GM18520 (cell line): ENCODE results near the gene EFNB2.

Experiments used
- ATAC-seq: cut with Tn5 transposase; IDR thresholded peaks from one replicate; pipeline ENCODE4 v1.9.1; 2021; ENCODE audit not compliant: unreplicated experiment

Gene EFNB2, protein sequence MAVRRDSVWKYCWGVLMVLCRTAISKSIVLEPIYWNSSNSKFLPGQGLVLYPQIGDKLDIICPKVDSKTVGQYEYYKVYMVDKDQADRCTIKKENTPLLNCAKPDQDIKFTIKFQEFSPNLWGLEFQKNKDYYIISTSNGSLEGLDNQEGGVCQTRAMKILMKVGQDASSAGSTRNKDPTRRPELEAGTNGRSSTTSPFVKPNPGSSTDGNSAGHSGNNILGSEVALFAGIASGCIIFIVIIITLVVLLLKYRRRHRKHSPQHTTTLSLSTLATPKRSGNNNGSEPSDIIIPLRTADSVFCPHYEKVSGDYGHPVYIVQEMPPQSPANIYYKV

DNA sequence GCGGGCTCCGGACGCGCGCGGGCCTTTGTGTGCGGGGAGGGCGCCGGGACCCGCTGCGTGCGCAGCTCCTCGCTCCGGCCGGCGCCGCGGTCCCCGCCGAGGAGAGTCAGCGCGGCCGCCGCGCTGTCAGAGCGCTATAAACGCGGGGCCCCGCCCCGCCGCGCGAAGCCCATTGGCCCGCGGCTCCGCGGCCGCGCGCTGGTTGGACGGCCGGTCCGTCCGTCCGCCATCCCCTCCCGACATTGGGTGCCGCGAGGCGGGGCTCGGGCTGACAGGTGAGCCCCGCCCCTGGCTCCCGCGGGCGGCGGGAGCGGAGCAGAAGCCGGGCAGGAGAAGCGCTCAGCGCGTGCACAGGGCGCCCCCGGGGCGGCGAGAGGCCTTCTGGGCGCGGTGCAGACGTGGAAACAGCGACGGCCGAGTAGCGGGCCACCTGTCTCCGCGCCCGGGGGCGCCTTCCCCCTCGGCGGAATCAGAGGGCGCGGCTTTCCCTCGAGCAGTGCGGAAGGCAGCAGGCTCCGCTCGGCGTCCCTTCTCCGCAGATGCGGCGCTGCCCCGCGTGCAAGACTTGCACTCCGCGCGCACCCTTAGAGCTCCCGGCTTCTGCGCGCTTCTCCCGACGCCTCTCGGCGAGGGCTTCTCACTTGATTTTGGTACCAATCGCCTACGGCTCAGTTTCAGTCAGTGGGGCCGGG lies at the start of gene EFNB2:
Gene EFNB2 (minus strand): TSS at position 111 of the 692 bp plus-strand sequence. CDS start 698 bp downstream, outside the sequence.
- peak; percentile 96 for ATAC-seq

DNA sequence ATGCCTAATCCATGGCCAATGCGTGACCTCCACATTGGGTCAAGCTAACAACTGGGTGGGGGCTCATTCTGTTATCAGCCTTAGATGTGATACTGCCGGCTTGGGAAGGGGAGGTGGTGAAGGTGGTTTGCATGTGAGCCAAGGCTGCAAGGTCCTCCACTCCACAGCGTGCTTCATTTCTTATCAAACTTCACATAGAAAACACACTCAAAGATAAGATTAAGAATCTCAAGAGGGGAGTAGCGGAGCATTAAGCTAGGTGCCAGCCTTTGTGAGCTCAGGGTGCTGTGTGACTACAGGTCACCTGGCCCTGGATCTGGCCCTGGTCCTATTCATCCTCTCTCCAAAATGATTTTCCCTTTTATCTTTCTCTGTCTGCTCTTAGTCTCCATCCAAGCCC lies 45.8 kb upstream of the EFNB2 start:
- no peak for ATAC-seq

DNA sequence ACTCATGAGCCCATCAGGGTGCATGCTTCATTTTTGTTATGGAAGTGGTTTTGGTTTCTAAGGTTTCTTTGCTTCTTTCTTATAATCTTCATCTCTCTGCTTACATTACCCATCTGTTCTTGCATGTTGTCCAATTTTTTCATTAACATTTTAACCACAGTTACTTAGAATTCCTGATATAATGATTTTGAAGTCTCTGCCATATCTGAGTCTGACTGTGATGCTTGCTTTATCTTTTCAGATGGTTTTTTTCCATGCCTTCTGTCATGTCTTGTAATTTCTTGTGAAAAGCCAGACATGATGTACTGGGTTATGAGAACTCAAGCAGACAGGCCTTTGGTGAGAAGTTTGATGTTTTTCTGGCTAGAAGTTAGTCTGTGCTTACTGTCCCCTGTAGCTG lies 40.4 kb upstream of the EFNB2 start:
- no peak for ATAC-seq

DNA sequence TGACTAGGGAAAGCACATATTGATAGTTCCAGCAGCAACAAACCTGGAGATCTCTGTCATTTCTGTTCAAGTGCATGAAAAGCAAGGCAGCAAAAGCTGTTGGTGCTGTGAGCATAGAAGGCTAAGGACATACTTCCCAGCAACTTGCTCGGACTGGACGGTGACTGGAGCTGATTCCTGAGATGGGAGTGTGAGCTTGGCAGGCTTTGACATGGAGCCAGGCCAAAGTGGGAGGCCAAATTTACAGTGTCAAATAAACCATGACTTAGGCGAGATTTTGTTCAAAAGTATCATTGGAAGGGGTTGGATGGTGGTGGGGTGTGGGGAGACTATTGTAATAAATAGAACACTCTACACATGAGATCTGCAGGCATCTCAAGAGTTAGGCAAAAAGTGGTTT lies 38.4 kb upstream of the EFNB2 start:
- no peak for ATAC-seq

DNA sequence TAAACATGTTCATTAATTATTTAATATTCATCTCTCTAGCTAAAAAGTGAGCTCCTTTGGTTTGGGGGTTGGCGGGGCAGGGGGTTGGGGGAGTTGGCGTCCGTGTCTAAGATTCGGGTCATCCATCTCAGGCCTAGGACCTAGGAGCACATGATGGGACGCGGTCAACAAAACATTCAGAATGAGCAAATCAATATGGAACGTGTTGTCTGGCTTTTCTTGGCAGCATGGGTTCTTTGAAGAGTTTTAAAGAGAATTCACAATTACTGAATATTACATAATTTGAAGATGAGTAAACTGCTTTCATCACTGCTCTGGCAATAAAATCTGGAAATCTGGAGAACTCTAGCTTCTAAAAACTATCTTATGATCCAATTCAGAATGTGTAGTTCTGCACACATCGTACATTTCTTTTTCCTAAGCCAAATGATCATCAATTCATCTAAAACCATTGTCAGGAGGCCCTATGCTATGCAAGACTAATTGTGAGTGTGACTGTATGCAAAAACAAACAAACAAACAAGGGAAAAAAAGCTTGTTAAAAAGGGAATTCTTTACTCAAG lies 37.9 kb upstream of the EFNB2 start:
- ATAC-seq, result no peak

DNA sequence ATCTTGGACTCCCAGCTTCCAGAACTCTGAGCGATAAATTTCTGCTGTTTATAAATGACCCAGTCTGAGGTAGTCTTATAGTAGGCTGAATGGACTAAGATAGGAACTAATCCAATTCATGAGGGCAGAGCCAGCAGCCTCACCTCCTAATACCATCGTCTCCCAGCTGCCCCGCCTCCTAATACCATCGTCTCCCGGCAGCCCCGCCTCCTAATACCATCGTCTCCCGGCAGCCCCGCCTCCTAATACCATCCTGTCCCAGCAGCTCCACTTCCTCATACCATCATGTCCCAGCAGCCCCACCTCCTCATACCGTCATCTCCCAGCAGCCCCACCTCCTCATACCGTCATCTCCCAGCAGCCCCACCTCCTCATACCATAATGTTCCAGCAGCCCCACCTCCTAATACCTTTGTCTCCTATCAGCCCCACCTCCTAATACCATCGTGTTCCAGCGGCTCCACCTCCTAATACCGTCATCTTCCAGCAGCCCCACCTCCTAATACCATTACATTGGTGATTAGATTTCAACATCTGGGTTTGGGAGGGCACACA lies 34.9 kb upstream of the EFNB2 start:
- ATAC-seq, result no peak

DNA sequence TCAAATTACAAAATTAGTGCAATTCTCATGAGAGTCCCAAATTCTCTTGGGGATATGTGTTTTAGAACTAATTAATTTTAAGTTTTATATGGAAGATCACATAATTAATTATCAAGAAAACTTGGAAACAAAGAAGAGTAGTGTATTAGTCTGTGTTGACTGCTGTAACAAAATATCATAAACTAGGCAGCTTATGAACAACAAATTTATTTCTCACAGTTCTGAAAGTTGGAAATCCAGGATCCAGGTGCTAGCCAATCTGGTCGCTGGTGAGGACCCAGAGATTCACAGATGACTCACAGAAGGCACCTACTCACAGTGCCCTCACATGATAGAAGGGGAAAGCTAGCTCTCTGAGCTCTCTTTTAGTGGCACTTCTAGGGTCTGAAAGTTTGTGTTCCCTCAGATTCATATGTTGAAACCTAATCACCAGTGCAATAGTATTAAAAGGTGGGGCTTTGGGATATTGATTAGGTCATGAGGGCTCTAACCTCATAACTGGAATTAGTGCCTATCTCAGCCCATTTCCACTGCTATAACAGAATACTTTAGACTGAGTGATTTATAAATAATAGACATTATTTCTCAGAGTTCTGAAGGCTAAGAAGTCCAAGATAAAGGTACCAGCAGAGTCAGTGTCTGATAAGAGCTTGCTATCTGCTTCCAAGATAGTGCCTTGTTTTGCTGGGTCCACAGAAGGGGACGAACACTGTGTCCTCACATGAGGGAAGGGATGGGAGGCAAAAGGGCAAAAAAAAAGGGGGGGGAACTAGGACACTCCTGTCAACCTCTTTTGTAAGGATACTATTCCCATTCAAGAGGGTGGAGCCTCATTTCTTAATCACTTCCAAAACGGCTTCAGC lies 34.0 kb upstream of the EFNB2 start:
- ATAC-seq, result no peak

DNA sequence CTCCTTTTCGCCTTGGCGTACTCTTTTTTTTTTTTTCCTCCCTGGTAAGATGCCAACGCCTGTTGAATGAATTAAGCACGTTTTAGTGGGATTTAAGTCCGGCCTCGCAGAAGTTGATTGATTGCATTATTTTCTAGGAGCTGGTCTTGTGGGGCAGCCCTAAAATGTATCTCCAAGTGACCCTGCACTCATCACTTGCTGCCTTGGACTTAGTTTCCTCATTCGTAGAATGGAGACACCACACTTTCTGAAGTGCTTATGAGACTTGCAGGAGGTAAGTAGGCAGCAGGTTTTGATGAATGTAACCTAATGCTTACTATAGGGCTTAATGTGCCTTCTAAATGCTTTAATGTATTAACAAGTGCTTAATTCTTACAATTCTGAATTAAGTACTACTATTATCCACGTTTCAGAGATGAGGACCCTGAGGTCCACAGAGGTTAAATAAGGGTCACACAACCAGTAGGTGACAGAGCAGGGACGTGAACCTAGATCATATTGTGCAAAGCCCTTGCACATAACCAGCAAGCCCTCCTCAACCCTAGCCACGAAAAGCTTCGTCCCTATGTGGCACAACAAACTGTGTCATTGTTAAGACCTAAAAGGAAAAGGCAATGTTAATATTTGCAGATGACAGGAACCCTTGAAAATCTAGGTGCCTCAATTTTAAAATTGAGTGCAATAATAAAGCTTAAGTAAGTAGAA lies 33.0 kb upstream of the EFNB2 start:
- ATAC-seq, result peak; percentile 10

DNA sequence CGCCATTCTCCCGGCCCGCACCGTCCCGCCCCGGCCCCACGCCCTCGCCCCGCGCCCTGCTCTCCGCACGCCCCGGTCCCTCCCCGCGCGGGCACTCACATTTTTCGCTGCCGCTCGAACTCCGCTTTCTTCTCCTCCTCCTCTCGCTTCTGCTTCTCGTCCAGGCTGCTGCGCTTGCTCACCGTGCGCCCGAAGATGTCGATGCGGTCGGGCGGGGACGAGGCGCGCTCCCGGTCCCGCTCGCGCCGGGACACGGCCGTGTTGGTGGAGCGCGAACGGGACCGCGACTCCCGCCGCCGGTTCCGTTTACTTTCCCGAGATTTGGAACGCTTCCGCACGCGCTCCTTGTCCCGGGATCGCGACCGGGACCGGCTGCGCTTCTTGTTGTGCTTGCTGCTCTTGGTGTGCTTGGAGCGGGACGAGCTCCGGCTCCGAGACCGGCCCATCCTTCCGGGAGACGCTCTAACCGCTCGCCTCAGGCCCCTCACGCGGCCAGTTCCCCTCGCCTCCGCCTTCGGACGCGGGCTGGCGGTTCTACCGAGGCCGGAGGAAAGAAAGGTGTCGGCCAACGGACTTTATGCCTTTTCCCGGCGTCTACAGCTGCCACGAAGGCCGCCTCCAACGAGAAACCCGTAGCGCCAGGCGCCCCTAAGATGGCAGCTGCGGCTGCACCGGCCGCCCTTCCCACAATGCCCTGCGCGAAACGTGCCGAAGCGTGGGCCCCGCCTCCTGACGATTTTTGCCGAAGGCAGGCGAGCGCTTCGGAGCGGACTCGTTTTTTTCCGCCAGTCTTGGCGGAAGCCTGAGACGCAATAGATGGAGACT lies 32.2 kb upstream of the EFNB2 start, which contains the start of gene ARGLU1:
Gene ARGLU1 (minus strand): TSS at position 664 of the 825 bp plus-strand sequence. CDS start 218 bp downstream, at position 446.
- ATAC-seq, result peak; percentile 67

DNA sequence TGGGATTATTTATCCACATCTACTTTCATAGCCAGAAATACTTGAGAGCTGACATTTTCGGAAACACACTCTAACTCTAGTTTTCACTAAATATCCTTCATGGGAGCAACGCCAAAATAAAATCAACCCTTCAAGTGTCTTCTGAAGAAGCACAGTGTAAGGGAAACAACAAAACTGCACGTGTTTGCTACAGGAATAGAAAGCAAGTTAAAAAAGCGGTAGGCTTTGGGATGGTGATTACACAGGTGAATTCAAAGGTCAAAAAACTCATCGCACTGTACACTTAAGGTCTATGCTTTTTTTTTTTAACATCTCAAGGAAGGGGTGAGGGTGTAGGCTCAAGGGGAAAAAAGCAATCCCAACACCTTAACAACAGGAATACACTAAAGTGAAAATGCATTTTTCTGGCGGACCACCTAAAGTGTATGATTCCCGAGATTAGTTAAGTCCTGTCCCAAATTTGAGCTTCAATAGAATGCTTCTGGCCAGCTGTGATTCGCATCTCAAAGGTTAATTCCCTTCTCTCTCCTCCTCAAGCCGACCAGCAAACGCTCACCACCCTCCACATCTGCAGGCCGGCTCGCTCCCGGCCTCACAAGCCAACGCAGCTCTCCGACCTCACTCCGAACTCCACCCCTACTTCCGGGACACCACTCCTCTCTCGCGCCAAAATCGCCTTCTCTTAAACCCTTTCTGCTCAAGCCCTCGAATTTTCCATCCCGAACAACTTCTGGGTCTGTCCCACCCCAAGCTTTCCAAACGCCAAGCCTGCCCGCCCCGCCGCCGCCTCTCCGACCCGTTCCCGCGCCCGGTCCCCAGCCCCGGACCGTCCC lies 31.4 kb upstream of the EFNB2 start:
- ATAC-seq, result peak; percentile 31

DNA sequence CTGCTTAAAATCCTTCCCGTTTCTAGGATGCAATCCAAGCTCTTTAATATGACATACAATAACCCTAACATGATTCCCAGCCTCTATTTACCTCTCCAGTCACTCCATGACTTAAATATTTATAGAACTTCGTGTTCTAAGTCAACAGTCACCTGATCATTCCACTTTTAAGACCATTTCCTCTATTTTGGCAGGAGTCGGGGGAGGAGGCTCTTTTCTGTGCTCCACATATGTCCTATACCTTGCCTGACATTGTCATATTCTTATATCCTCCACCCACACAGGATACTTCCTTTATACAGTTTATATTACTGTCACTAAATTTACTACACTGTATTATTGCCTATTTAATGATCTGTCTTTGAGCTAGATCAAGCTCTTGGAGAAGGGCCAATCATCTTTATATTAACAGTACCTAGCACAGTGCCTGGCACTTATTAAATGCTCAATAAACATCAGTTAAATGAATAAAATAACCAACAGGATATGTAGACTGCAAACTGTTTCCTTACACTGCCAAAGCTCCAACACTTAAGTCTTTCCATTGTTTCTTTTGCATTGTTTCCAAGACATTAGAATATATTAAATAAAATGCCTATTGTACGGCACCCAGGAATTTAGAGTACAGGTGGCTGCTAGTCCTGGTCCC lies 29.8 kb upstream of the EFNB2 start:
- no peak for ATAC-seq

DNA sequence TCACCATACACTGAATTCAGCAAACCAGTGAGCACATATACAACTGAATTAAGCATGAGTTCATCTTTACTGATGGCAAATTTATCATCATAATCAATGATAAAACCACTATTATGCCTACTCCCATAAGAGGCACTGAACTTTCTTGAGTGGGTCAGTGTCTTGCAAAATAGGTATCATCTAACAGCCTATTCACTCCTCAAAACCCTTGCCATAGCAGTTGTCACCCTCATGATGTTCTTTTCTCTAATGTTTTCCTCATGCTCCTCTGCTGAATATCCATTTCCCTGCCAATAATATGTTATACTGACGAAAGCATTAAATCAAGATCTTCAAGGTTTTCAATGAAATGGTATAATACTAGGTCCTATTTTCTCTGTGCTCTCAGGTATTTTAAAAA lies 26.8 kb upstream of the EFNB2 start:
- ATAC-seq, result no peak

DNA sequence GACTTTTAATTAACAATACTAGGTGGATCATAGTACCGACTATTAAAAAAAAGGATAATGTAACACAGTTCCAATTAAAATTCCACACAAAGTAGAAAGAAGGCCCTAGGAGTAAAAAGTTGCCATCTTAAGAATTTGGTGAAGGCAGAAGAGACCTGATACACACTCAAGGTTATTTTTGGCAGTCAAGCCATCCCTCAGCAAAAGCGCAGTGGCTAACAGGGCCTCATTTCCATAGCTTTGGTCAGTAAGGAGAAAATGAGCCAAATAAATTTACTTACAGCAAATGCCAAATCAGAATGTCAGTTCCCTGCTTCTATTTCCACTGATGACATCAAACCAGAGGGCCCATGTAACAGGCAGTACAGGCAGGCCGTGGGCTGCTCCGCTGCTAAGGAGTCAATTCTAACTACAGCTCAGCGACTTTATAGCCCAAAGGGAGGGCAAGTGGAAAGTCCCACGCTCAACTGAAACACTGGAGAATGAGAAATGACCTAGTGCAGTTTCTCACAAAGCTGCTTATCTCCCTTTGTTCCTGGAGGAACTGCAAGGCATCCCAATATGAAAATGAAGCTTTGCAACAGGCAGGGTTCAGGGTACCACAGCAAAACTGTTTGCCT lies 26.2 kb upstream of the EFNB2 start:
- ATAC-seq, result peak; percentile 83

DNA sequence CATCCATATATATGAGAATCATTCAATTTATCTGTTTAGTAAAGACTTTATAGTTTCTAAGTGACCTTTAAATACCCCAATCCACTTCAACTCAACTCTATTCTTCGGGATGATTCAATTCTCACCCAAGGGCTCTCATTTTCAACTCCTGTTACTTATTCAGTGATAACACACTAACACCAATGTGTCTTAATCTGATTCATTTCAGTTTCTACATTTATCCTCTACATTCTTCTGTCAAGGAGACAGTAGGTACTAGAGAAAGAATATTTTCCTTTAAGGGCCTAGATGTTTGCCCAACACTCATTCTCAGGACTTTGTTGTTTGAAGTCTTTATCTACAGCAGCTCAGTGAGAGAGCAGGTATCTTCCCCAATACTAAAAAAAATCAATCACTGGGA lies 25.4 kb upstream of the EFNB2 start:
- ATAC-seq, result peak; percentile 65

DNA sequence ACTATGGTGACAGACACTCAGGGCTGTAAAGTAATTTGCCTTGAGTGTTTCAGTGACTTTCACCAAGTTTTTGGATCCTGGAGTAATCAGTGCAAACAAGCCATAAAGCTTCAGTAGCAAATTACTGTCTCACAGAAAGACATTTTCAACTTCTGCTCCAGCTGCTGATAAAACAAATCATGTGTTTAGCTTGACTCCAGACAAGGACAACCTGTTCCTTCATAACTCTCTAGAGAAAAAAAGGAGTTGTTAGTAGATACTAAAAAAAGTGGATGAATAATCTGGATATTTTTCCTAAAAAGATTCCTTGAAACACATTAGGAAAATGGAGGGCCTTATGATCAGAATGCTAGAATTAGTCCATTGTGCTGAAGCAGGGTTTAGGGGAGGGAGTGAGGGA lies 23.1 kb upstream of the EFNB2 start:
- ATAC-seq, result no peak

DNA sequence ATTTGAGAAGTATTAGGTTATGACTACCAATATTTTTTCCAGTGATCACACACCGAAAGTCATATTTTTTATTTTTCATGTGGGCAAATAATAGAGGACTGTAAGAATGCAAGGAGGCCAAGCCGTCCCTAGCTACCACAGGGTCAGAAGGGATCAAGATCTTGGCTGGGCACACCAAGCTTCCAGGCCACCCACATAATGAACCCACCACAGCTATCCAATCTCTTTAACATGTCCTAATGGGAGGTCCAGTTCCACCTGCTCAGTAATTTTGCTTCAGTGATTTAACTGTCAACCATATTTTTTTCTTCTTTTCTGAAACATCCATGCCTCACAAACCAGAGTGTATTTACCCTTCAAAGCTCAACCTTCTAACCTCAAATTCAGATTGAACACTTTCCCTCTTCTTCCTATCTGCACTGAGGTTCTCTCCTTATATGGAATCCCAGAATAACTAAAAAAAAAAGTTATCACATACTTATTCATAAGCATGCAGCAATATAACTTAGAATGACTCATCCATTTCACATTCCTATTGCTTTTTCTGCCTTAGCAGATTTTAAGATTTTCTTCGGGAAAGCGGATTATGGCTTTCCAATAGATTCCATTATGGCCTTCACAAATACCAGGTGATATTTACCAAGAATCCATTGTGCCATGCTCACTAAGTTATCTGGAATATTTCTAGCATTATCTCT lies 20.3 kb upstream of the EFNB2 start:
- ATAC-seq, result no peak

DNA sequence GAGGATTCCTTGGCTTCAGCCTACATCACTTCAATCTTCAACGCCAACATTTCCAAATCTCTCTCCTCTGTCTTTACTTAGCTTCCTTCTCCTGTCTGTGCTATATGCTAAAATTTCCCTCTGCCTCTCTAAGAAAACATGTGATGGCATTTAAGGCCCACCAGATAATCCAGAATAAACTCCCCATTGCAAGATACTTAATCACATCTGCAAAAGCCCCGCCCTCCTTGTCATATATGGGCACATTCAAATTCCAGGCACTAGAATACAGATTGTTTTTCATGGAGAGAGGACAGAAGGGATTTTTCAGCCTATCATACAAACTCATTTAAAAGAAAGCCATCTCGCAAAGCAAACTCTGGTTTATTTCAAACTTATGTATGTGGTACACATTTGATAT lies 16.3 kb upstream of the EFNB2 start:
- ATAC-seq, result no peak
